Fibroblast of gingiva (primary cell): ENCODE results near the gene SYCN.
"Not testable (repeated sequence)": the region's sequence is repeated elsewhere in the genome, so short reads cannot be mapped to it uniquely, and the experiment has no call there.

Source experiments
- DNase-seq: peaks from one replicate; pipeline ENCODE4 v3.0.0-alpha.2; 2011; ENCODE audit warnings: low read depth

Gene SYCN, protein sequence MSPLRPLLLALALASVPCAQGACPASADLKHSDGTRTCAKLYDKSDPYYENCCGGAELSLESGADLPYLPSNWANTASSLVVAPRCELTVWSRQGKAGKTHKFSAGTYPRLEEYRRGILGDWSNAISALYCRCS

DNA sequence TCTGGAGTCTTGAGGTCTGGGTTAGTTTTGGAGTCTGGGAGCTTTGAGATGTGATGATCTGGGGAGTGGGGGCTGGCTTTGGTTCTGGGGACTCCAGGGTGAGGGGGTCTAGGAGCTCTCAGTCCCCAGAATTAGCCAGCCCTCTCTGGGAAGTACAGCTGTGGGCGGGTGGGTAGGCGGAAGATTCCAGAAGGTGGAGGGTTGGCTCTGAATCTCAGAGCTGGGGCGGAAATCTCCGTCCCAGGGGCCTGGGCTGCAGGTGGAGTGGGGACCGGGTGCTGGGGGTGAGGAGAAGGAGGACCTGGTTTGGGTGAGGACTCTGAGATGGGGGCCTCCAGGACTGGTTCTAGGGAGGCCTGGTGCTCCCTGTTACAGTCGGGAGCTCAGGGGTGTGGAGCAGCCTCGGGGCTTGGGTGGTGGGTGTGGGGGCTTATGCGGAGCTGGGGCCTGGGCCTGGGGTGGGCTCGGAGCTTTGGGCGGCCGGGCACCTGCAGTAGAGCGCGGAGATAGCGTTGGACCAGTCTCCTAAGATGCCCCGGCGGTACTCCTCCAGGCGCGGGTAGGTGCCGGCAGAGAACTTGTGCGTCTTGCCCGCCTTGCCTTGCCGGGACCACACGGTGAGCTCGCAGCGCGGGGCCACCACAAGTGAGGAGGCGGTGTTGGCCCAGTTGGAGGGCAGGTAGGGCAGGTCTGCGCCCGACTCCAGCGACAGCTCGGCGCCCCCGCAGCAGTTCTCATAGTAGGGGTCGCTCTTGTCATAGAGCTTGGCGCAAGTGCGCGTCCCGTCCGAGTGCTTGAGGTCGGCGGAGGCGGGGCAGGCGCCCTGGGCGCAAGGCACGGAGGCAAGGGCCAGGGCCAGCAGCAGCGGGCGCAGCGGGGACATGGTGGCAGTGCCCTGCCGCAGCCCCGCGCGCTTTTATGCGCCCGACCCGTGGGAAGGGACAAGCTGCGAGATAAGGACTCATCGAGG, at the start of gene SYCN:
Gene SYCN (minus strand): TSS at position 892 of the 970 bp plus-strand sequence. CDS start 9 bp downstream, at position 883.
- DNase-seq: no peak

DNA sequence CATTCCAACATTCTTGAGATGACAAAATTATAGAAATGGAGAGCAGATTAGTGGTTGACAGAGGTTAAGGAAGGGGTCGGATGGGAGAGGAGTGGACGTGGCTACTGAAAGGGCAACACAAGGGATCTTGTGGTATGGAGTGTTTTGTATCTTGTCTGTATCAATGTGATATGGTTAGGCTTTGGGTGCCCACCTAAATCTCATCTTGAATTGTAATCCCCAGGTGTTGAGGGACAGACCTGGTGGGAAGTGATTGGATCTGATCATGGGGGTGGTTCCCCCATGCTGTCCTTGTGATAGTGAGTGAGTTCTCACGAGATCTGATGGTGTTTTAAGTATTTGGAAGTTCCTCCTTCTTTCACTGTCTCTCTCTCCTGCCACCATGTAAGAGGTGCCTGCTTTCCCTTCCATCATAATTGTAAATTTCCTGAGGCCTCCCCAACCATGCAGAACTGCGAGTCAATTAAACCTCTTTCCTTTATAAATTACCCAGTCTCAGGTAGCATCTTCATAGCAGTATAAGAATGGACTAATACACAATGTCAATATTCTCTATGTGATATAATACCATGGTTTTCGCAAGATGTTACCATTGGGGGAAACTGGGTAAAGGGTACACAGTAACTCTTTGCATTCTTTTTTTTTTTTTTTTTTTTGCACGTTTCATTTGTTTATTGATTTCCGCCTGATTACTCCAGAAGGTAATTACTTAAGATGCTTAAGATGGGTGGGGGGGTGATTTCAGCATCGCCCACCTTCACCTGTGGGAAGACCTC, 49.5 kb upstream of the SYCN start:
- DNase-seq: no peak

DNA sequence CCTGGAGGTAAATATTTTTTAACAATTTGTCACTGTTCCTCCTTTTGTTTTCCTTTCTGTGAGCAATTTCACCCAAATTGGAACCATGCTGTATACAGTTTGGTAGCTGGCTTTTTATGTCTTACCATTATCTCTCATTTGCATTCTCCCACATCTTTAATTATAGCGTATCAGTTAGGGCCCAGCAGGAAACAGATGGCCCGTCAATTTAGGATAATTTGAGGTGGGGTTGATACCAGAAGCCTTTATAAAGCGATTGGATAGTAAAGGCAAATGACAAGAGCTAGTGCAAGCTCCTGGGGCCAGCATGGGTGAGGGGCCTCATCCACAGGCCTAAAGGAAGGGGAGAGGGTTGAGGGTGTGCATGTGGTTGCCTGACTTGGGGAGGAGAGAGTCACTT, 48.4 kb upstream of the SYCN start:
- DNase-seq: no peak

DNA sequence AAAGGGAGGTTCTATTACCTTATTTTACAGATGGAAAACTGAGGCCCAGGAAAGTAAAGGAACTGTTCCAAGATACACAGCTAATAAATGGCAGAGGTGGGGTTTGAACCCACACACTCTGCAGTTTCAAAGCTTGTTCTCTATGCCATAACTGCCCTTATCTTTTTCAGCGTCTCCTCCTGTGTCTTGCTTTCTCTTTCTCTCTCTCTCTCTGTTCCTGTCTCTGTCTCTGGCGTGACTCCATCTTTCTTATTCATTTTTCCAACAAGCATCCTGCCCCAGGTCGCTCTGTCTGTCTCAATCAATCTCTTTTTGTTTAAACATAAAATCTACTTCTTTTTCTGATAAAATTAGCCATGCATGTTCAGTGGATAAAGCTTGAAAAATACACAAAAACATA, 47.8 kb upstream of the SYCN start:
- no peak for DNase-seq

DNA sequence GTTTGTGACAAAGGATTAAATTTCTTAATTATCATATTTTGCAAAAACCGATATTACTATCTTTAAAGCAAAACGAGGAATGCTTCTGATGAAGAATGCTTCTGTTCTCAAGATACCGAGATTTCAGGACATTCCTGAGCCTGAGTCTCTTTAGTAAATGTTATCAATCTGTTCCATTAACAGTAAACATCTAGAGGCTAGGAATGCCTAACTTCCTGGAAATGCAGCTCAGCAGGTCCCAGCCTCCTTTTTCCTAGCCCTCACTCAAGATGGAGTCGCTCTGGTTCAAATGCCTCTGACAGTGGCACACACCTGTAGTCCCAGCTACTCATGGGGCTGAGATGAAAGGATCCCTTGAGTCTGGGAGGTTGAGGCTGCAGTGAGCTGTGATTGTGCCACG, 47.0 kb upstream of the SYCN start:
- no peak for DNase-seq

DNA sequence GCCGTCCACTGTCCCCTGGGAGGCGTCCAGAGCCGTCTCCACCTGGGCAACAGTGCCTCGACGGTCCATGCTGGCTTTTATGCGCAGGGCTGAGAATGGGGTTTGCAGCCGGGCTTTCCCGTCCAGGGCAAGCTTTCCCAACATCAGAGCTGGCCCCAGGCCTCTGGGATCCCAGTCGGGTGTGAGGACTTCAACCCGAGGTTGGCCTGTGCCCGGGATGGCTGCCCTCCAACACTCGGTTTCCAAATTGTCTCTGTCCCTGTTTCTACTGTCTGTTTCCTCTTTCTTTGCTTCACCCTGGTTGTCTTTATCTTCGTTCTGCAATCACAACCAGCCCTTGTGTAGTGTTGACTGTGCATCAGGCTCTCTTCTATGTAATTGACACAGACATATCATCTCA, 44.7 kb upstream of the SYCN start, which contains the start of gene IFNL4:
Gene IFNL4 (minus strand): TSS at position 51 of the 400 bp plus-strand sequence.
- no peak for DNase-seq

DNA sequence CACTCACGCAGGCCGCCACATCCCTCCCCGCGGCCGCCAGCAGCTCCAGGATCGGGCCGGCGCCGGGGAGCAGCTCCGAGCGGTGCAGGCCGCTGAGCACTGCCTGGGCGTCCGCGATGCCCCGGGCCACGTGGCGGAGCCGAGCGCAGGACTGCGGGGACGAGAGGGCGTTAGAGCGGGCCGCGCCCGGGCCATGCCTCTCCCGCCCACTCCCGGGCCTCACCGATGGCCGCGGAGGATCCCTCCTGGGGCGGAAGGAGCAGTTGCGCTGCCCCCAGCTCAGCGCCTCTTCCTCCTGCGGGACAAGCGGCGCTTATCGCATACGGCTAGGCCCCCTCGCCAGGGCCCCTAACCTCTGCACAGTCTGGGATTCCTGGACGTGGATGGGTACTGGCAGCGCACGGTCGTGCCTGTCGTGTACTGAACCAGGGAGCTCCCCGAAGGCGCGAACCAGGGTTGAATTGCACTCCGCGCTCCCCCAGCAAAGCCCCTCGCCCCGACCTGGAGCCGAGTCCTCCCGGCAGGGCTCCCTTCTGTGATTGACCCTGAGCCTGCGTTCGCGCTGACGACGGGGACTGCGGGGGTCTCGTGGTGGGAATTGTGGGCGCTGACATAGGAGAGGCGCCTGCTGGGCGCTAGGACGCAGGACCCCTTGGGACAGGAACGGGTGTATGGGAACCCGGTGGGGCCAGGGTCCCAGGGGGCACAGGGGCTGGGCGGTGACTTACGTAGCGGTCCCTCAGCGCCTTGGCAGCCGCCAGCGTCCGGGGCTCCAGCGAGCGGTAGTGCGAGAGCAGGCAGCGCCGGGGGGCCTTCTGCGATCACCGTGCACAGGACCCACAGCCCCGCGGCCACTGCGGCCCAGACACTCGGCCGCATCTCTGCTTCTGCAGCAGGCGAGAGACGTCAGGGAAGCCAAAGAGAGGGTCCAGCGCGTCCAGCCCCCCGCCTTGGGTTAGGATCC, 43.9 kb upstream of the SYCN start:
- DNase-seq: no peak

DNA sequence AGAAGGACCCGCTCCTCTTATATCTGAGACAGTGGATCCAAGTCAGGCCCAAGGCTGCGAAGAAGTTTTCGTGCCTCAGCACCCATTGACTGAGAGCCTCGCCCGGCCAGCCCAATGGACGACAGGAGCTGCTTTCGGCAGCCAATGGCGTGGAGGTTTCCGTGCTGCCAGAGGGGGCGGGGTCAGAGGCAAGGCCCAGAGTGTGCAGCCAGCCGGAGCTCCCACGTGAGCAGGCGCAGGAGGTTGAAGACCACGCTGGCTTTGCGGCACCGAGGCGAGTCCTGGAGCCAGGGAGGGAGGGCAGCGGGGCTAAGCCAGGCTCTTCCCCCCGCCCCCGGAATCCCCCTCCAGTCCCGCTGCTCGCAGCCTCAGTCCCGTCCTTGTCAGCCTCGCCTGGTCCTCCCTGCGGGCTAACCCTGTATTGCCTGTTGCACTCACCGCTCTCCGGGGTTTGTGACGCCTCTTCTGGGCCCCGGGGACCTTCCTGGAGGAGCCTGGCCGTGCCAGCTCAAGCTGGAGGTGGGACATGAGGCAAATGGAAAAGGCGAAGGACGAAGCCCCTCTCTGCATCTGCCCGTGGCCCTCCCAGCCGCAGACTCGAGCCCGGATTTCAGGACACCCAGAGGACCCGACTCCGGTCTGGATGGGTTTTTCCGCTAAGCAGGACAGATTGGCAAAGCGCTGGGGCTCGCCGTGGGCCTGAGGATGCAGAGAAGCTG, 43.0 kb upstream of the SYCN start:
- no peak for DNase-seq

DNA sequence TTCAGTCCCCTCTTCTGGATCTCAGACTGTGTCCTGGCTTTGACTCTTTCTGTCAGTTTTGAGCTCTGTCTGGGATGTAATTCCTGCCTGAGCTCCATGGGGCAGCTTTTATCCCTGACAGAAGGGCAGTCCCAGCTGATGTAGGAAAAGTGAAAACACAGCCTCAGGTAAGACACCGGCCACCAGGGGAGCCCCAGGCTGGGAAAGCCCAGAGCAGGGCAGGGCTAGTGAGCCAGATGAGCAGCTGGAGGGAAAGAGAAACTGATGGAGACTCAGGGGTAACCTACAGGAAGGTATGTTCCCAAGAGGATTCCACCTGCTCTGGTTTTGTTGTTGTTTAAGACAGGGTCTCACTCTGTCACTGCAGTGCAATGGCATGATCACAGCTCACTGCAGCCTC, 41.1 kb upstream of the SYCN start:
- DNase-seq: not testable (repeated sequence)

DNA sequence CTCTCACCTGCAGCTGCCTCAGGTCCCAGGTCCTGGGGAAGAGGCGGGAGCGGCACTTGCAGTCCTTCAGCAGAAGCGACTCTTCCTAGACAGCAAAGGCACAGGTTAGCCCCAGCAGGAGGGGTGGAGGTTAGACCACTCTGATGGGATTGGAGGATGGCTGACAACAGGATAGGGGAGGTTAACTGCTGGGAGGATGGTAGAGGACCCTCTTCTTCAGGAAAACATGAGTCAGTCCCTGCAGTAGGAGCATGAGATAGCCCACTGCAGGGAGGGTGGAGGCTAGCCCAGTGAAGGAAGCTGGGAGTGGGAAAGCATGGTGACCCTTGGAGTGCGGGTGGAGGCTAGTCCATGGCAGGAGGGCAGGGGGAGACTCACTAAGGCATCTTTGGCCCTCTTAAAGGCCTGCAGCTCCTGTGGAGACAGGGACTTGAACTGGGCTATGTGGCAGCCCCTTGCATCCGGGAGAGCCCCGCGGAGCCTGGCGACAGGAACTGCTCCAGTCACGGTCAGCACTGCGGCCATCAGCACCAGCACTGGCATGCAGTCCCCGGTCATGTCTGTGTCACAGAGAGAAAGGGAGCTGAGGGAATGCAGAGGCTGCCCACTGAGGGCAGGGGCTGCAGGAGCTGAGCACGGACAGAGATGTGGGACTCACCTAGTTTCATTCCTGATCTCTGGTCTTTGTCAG, 40.5 kb upstream of the SYCN start, which contains the start of gene IFNL3:
Gene IFNL3 (minus strand): TSS at position 597 of the 691 bp plus-strand sequence. CDS start 39 bp downstream, at position 558.
- DNase-seq: not testable (repeated sequence)

DNA sequence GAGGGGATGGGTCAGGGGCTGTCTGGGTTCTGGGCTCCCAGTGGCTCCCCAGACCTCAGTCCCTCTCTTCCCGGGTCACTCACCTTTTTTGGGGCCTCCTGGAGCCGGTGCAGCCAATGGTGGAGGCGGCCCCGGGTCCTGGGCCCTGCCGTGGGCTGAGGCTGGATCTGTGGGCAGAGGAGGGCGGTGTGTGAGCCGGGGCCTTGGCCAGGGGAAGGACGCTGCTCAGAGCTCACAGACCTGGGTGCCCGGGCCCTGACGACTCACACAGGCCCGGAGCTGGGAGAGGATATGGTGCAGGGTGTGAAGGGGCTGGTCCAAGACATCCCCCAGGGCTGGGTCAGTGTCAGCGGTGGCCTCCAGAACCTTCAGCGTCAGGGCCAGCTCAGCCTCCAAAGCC, 39.7 kb upstream of the SYCN start:
- DNase-seq: not testable (repeated sequence)

DNA sequence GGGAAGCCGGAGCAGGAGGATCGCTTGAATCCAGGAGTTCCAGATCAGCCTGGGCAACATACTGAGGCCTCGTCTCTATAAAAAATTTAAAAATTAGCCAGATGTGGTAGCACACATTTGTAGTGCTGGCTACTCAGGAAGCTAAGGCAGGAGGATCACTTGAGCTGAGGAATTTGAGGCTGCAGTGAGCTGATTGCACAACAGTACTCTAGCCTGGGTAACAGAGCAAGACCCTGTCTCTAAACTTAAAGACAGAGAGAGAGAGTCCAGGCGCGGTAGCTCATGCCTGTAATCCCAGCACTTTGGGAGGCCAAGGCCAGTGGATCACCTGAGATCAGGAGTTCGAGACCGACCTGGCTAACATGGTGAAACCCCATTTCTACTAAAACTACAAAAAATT, 36.4 kb upstream of the SYCN start:
- DNase-seq: no peak

DNA sequence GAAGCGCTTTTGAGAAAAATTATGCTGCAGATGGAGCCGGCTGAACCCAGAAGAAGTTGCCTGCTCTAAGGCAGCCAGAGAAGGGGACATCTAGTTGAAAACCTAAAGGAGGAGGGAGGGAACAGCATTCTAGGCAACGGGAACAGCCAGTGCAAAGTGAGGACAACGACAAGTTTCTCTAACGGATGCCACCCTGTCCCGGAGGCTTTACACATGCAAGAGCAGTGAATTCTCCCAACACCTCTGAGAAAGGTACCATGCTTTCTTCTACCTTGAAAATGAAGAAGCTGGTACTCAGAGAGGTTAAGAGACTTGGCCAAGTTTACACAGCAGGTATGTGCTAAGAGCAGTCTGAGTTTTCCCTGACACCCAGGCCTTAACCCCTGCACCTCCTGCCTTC, 34.9 kb upstream of the SYCN start:
- DNase-seq: no peak

DNA sequence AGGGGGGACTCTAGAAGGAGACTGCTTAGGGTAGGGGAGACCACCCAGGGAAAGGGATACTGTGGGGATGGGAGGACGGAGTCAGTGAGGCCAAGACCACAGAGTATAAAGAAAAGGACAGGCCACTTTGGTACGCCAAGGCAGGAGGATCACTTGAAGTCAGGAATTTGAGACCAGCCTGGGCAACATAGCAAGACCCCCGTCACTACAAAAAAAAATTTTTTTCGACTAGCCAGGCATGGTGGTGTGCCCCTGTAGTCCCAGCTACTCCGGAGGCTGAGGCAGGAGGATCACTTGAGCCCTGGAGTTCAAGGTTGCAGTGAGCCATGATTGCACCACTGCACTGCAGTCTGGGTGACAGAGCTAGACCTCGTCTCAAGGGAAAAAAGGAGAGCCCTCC, 34.1 kb upstream of the SYCN start:
- DNase-seq: no peak

DNA sequence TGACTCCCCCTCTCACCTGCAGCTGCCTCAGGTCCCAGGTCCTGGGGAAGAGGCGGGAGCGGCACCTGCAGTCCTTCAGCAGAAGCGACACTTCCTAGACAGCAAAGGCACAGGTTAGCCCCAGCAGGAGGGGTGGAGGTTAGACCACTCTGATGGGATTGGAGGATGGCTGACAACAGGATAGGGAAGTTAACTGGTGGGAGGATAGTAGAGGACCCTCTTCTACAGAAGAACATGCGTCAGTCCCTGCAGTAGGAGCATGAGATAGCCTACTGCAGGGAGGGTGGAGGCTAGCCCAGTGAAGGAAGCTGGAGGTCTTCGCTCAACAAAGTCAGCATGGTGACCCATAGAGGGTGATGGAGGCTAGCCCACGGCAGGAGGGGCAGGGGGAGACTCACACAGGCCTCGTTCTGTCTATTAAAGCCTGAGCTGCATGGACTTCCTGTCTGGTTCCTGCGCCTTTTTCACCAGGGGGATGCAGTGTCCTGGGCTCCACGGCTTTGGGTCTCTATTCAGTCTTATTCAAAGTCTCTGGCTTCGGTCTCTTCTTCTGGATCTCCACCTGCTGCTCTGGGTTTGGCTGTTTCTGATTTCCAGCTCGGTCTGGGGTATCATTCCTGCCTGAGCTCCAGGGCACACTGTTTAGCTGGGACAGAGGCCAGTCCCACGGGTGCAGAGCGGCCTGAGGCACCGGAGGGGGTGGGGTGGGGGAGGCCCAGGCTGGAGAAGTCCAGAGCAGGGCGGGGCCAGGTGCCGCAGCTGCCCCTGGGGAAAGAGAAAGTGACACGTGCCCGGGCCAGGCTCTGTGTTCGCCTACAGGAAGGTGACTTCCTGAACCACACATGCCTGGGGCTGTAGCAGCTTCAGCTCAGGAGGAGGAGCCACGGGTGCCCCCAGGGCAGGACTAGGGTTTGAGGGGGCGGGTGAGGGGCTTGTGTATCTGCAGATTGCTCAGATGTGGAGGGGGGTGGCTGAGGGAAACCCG, 33.4 kb upstream of the SYCN start:
- no peak for DNase-seq

DNA sequence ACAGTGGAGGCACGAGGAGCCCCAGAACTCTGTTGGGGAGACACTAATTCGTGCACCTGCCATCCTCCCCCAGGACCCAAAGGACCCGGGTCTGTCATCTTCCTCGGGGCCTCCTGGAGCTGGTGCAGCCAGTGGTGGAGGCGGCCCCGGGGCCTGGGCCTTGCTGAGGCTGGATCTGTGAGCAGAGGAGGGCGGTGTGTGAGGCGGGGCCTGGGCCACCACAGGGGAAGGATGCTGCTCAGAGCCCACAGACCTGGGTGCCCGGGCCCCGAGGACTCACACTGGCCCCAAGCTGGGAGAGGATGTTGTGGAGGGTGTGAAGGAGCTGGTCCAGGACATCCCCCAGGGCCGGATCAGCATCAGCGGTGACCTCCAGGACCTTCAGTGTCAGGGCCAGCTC, 32.5 kb upstream of the SYCN start:
- no peak for DNase-seq

DNA sequence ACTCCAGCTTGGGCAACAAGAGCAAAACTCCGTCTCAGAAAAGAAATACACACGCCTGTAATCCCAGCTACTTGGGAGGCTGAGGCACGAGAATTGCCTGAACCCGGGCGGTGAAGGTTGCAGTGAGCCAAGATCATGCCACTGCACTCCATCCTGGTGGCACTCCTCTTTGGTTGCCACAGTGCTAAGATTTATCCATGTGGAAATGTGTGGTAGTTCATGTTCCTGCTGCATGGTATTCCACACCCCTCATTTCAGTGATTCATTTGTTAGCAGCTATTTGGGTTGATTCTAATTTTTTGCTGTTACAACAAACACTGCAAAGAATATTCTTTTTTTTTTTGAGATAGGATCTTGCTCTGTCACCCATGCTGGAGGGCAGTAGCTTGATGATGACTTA, 28.6 kb upstream of the SYCN start:
- DNase-seq: no peak

DNA sequence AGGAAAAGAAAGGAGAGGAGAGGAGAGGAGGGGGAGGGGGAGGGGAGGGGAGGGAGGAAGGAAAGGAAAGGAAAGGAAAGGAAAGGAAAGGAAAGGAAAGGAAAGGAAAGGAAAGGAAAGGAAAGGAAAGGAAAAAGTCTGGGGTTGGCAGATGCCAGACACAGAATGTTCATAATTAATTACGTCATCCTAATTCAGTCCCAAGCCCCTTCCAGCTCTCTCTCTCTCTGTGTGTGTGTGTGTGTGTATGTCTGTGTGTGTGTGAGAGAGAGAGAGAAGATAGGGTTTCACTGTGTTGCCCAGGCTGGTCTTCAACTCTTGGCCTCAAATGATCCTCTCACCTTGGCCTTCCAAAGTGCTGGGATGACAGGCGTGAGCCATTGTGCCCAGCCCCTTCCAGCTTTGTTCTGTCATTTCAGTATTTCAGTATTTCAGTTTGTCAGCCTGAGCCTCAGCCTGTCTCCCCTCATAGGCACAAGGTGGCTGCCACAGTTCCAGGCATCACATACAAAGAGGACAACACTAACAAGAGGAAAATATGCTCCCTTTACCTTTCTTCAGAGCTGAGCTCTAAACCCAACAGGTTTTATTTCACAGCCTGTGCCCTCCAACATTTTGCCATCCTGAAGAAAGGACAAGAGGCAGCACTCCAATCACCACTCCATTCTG, 26.2 kb upstream of the SYCN start:
- DNase-seq: no peak
